LNCAP (cell line): ENCODE results near the gene TRAIP.

Source experiments
- TF ChIP-seq, protein P1 (sequence below): fragments of 450-650 bp; IDR thresholded peaks from 2 replicates; pipeline ENCODE4 v1.5.1; 2017; ENCODE audit warnings: mild to moderate bottlenecking

Gene TRAIP

DNA sequence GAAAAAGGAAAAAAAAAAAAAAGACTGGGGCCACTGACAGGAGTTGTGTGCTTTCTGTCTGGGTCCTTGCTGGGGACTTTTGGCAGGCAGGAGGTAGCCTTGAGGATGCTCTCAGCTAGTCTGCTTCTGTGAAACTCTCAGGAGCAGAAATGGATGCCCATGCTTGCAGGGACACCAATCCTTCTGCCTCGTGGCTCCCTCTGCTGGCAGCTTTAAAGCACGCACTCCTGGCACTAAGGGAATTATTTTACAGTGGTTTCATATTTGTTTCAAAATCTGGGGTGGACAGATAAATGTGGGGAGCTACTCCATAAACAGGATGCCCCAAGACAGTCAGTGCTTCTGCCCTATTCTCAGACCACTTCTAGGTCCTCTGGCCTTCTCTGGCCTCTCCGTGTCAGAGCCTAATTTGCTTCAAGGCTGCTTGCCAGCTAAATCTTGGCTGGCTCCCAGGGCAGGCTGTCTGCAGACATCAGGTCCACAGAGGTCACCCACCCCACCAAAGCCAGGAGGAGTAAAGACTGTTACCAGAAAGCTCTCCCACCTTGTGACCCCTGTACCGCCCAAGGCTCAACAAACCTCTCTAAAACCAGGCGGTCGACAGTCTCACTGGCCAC lies 17.1 kb downstream of the TRAIP start:
- TF ChIP-seq, protein P1, sequence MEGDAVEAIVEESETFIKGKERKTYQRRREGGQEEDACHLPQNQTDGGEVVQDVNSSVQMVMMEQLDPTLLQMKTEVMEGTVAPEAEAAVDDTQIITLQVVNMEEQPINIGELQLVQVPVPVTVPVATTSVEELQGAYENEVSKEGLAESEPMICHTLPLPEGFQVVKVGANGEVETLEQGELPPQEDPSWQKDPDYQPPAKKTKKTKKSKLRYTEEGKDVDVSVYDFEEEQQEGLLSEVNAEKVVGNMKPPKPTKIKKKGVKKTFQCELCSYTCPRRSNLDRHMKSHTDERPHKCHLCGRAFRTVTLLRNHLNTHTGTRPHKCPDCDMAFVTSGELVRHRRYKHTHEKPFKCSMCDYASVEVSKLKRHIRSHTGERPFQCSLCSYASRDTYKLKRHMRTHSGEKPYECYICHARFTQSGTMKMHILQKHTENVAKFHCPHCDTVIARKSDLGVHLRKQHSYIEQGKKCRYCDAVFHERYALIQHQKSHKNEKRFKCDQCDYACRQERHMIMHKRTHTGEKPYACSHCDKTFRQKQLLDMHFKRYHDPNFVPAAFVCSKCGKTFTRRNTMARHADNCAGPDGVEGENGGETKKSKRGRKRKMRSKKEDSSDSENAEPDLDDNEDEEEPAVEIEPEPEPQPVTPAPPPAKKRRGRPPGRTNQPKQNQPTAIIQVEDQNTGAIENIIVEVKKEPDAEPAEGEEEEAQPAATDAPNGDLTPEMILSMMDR = peak; percentile 97

DNA sequence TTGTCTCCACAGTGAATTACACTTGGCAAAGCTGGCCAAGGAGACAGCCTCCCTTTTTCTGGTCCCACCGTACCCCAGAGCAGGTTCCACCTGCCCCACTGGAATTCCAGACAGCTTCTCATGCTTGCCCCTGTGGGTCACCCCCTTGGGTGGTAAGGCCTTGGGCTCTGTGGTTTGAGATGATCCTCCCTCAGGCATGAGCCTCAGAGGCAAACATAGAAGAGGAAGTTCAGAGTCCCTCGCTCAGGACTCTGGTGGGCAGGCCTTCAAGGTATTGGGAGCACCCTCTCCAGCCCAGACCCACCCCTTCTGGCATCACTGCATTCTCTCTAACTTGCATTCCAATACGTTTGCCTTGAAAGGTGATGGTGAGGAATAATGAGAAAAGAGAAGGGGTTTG lies 25.0 kb downstream of the TRAIP start:
- TF ChIP-seq, protein P1 = no peak

DNA sequence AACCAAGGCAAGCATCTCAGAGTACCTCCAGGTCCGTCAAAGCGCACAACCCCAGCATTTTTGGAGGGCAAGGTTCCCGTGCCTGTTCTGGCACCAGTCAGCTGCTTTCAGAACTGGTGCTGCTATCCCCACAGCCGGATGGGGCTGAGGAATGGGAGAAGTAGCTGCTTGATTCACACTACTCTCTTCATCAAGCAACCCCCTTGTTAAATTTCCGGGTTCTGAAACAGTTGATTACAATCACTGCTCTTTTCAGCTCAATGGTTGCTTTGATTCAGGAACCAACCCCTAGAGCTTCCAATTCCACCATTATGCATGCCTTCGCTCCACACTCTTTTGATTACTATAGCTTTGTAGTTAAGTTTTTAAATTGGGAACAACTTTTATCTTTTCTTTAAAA lies 30.3 kb downstream of the TRAIP start:
- TF ChIP-seq, protein P1 = no peak

DNA sequence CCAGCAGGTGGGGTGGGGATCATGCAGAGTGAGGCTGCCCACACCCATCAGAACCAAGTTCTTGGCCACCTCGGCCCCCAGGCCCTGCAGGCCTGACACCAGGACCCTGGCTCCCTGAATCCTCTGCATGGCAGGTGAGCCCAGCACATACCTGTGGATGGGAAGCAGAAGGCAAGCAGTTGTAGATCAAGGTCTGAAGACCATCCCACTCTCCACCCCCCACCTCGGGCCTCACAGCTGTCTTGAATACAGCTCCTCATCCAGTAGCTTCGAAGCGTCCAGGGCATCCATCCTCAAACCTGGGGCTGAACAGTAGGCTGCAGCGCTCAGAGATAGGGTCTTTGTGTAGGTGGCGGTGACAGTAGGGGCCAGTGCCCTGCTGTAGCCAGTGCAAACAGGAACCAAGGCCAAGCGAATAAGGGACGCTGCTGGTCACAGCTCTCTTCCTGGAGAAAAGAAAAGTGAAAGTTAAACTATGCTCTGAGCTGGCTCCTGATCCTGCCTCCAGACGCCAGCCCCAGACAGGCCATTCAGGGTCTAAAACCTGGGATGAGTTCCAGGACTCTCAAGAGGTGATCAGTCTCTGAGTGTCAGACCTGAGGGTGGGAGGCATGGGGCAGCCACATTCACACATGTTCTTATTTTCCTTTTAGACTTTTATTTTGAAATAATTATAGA lies 42.7 kb downstream of the TRAIP start, which contains the start of gene UBA7:
UBA7 (minus strand) TSS at position 457 of the 678 bp plus-strand sequence; CDS start at position 291, 166 bp downstream.
- TF ChIP-seq, protein P1 = no peak

DNA sequence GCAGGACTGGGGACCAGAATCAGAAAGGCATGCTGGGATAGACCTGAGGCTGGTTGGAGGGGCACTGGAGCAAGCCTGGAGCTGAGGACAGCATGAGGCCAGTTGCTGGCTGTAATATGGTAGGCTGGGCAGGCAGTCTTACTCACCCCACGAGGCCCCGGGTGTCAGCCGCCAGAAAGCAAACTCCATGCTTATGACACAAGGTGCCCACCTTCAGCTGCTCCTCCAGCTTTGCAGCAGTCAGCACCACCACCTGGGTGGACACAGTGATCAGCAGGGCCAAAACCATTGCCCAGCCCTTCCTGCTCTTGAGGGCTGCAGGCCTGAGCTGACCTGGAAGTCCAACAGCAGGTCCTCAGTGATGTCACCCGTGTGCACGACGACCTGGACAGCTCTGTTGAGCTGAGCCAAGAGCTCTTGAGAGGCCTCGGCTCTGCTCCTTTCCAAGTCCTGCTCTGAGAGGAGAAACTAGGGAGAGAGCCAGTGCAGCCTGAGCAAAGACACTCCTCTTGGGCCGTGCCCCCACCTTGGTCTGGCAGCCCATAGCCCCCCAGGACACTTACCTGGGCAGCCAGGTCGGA lies 43.4 kb downstream of the TRAIP start:
- TF ChIP-seq, protein P1 = no peak

DNA sequence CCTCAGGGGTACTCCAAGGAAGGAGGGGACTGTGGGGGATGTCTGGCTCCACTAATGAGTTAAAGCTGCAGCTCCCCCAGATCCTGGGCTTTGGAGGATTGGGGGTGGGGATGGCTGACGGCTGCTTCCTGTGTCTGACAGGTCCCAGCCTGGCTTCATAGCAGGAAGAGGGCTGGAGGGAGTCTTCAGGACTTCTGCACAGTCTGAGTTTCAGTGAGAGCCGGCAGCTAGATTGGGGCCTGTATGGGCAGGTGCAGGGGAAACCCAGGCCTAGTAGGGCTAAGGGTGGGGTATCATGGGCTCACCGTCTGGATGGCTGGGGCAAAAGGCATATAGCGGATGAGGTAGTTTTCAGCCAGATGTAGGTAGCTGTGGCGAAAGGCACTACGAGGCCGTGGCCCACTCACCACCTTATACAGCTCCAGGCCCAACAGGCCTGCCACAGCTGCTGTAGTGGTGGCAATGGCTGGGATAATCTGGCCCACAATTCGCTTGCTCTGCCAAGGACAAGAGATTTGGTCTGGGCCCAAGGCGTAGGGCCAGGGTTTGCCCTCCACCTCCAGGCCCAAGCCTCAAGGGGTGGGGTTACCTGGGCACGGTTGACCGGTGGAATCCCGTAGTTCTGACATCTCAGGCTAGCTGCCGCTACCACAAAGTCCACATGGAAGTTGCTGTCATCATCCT lies 48.8 kb downstream of the TRAIP start:
- TF ChIP-seq, protein P1 = no peak

DNA sequence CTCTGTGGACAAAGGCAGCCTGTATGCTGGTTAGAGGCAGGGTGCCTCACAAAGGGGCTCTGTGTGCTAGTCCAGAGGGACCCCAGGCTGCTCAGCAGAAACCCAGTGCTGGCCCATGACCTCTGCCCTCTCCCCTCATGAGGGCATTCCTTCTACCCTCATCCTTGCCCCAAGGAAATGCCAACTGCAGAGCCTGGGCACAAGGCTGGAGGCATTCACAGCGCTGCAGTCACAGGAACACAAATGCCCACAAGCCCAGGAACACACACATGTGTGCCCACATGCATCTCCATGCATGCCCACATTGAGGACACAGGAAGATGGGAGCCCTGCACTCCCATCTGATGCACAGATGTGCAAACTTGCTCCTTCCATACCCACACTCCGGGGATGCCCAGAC lies 49.5 kb downstream of the TRAIP start:
- TF ChIP-seq, protein P1 = no peak
